Testis (tissue), 2 donors: ENCODE results near the gene INPP5F.

Source experiments
- POLR2A ChIP-seq: fragments of 450-650 bp; IDR thresholded peaks from one replicate; pipeline ENCODE4 v1.6.1; 2017; ENCODE audit warnings: antibody characterized with exemption, mild to moderate bottlenecking, moderate library complexity
- TF ChIP-seq, protein P1 (sequence below), 3 experiments: fragments of 450-650 bp in 2 of 3; fragments of 200-600 bp in 1 of 3; sonication (generic) in 1 of 3; IDR thresholded peaks; one replicate each; pipeline ENCODE4 v1.5.1; 2016 to 2019; ENCODE audit warnings: antibody characterized with exemption in 3 of 3, mild to moderate bottlenecking in 2 of 3, moderate library complexity in 1 of 3

DNA sequence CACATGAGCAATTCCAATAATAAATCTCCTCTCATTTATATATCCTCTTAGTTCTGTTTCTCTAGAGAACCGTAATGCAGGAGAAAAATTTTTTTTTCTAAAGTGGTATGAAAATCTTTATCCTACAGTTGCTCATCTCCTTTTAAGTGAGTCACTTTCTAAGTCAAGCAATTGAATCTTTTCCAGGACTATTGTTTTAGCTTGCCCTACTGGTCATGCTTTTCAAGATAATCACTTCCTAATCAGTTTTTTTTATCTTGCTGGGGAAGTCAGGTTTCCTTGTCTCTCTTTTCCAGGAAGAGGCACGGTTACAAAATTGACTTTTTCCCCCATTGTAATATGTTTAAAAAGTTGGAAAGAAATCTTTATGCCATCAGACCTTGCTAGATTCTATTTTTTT, 44.0 kb downstream of the INPP5F start:
- TF ChIP-seq, protein P1, sequence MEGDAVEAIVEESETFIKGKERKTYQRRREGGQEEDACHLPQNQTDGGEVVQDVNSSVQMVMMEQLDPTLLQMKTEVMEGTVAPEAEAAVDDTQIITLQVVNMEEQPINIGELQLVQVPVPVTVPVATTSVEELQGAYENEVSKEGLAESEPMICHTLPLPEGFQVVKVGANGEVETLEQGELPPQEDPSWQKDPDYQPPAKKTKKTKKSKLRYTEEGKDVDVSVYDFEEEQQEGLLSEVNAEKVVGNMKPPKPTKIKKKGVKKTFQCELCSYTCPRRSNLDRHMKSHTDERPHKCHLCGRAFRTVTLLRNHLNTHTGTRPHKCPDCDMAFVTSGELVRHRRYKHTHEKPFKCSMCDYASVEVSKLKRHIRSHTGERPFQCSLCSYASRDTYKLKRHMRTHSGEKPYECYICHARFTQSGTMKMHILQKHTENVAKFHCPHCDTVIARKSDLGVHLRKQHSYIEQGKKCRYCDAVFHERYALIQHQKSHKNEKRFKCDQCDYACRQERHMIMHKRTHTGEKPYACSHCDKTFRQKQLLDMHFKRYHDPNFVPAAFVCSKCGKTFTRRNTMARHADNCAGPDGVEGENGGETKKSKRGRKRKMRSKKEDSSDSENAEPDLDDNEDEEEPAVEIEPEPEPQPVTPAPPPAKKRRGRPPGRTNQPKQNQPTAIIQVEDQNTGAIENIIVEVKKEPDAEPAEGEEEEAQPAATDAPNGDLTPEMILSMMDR (IDR thresholded peaks at IDR 0.05): no peak
- TF ChIP-seq POLR2A: no peak
